Sciatic nerve (tissue), 2 donors: Measurements from ENCODE around the gene ZNF777. TPM values are rescaled to one million over a fixed set of nuclear protein-coding genes. Genes with fewer than 3 reads are reported as not detected.
"Not testable (repeated sequence)": the region's sequence is repeated elsewhere in the genome, so short reads cannot be mapped to it uniquely, and the experiment has no call there.

Source experiments
- ATAC-seq: fragments of 200-7000 bp; cut with Tn5 transposase; one replicate; pipeline ENCODE4 v1.9.1; 2020; ENCODE audit warnings: mild to moderate bottlenecking, moderate library complexity
- DNase-seq: peaks from one replicate; pipeline ENCODE4 v3.0.0-alpha.2; 2020; ENCODE audit warnings: low spot score
- intact Hi-C: fragments of 100-400 bp; cut with DNase I; formaldehyde crosslinking; loops from one replicate; pipeline ENCODE4 v1.14.2; 2022
- total RNA-seq: library from RNA; stranded (reverse); fragmentation: NEBNext Ultra II Directional; extraction: Animal tissue kit (Norgen Biotek cat#: 25700); gene quantifications from one replicate; pipeline ENCODE4 v1.2.1, GENCODE V29; 2021
- donor health status: DM: no; HTN: no; CAD: no.
- donor health status: DM: no; HTN: no; CAD: no.

ZNF777 gene
- 10.3 TPM for total RNA-seq

- intact Hi-C loops = no loop called here
- ATAC-seq (peak; percentile 99), DNase-seq (peak; percentile 87)
Measured at GRCh38 chr7:149460493-149461277, at the start of gene ZNF777. TSS of gene ZNF777 (minus strand) at chr7:149461062. CDS start at chr7:149456022, 5,040 bp downstream.

- ATAC-seq (no peak), DNase-seq (no peak)
- intact Hi-C loops = no loop called here
Measured at GRCh38 chr7:149510248-149510647, 49.4 kb upstream of the ZNF777 start.

- intact Hi-C loops = no loop called here
- DNase-seq = no peak
- no peak for ATAC-seq
Measured at GRCh38 chr7:149509774-149510173, 48.9 kb upstream of the ZNF777 start.

- intact Hi-C loops = no loop called here
- DNase-seq = no peak
- no peak for ATAC-seq
Measured at GRCh38 chr7:149505551-149505950, 44.7 kb upstream of the ZNF777 start.

GRCh38 chr7:149501651-149502050 is 40.8 kb upstream of the ZNF777 start:
- no peak for DNase-seq
- intact Hi-C loops = no loop called here
- no peak for ATAC-seq

GRCh38 chr7:149500910-149501309 is 40.0 kb upstream of the ZNF777 start:
- no peak for ATAC-seq
- intact Hi-C loops = no loop called here
- DNase-seq = no peak

- intact Hi-C loops = no loop called here
- DNase-seq (no peak), ATAC-seq (no peak)
Measured at GRCh38 chr7:149500201-149500600, 39.3 kb upstream of the ZNF777 start.

- intact Hi-C loops = no loop called here
- ATAC-seq (no peak), DNase-seq (no peak)
Measured at GRCh38 chr7:149498811-149499210, 37.9 kb upstream of the ZNF777 start.

- ATAC-seq = peak; percentile 86
- DNase-seq = peak; percentile 84
- intact Hi-C loops = no loop called here
Measured at GRCh38 chr7:149497467-149498261, 36.8 kb upstream of the ZNF777 start, which contains the start of gene ZNF746. TSS of gene ZNF746 (minus strand) at chr7:149497809. CDS start at chr7:149497536, 273 bp downstream.

- ATAC-seq (peak; percentile 73), DNase-seq (peak; percentile 74)
- intact Hi-C loops = no loop called here
Measured at GRCh38 chr7:149496642-149497391, 36.0 kb upstream of the ZNF777 start.

GRCh38 chr7:149495785-149496641 is 35.2 kb upstream of the ZNF777 start:
- intact Hi-C loops = no loop called here
- peak; percentile 88 for DNase-seq
- ATAC-seq = peak; percentile 69

GRCh38 chr7:149494738-149495368 is 34.0 kb upstream of the ZNF777 start:
- ATAC-seq (peak; percentile 3), DNase-seq (no peak)
- intact Hi-C loops = no loop called here

GRCh38 chr7:149493975-149494374 is 33.1 kb upstream of the ZNF777 start:
- DNase-seq, intact Hi-C loops, ATAC-seq: not testable (repeated sequence)

- intact Hi-C loops = no loop called here
- ATAC-seq = no peak
- DNase-seq = no peak
Measured at GRCh38 chr7:149493366-149493765, 32.5 kb upstream of the ZNF777 start.

- intact Hi-C loops = no loop called here
- ATAC-seq (no peak), DNase-seq (no peak)
Measured at GRCh38 chr7:149490083-149490760, 29.4 kb upstream of the ZNF777 start.

- ATAC-seq (no peak), DNase-seq (no peak)
- intact Hi-C loops = no loop called here
Measured at GRCh38 chr7:149489391-149490024, 28.6 kb upstream of the ZNF777 start.

GRCh38 chr7:149479568-149479967 is 18.7 kb upstream of the ZNF777 start:
- ATAC-seq = no peak
- DNase-seq = no peak
- intact Hi-C loops = no loop called here
